ENCODE measurements around the gene SUPT4H1.

SUPT4H1 gene

DNA sequence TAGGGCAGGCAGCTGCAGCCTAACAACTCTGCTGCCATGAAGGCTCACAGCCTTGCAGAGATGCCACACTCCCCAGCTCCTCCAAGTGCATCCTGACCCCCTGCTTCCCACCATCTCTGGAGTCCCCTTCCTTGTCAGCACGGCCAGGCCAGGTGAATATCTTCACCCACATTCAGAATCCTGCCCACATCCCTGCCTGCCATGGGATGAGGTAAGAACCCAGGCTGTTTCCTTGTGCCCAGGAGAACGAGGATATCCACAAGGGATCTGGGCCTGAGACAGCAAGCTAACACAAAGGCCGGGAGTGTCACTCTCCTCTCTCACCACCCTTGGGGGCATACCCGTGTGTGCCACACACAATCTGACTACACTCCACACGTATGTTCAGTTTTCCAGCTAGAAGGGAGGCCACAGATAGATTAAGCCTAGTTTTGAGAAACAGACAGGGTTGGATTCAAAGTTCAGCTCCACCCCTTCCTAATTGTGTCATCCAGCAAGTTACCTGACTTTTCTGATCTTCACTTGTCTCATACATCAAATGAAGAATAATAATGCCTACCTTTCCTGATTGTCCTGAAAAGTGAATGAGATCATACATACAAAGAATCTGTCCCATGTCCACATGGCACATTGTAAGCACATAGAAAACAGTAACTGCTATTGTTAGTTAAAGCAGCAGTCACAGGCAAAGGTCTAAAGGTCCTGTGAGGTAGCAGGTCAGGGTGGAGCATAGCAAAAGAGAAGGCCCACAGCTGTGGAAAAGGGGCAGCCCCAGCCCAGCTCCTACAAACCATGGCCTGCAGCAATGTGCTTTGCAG lies 17.4 kb upstream of the SUPT4H1 start:
- H3K4me3 ChIP-seq (ENCODE audit: low read depth, low read length), result no peak overlapping the region
- DNase-seq (ENCODE audit: low read depth), result no peak
- TF ChIP-seq POLR2A (IDR thresholded peaks at IDR 0.05; ENCODE audit: extremely low read depth, insufficient read length), result no peak
- TF ChIP-seq, protein P1, sequence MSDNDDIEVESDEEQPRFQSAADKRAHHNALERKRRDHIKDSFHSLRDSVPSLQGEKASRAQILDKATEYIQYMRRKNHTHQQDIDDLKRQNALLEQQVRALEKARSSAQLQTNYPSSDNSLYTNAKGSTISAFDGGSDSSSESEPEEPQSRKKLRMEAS (IDR thresholded peaks at IDR 0.05; ENCODE audit: low read depth, low read length), result no peak
- TF ChIP-seq, protein P2, sequence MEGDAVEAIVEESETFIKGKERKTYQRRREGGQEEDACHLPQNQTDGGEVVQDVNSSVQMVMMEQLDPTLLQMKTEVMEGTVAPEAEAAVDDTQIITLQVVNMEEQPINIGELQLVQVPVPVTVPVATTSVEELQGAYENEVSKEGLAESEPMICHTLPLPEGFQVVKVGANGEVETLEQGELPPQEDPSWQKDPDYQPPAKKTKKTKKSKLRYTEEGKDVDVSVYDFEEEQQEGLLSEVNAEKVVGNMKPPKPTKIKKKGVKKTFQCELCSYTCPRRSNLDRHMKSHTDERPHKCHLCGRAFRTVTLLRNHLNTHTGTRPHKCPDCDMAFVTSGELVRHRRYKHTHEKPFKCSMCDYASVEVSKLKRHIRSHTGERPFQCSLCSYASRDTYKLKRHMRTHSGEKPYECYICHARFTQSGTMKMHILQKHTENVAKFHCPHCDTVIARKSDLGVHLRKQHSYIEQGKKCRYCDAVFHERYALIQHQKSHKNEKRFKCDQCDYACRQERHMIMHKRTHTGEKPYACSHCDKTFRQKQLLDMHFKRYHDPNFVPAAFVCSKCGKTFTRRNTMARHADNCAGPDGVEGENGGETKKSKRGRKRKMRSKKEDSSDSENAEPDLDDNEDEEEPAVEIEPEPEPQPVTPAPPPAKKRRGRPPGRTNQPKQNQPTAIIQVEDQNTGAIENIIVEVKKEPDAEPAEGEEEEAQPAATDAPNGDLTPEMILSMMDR (IDR thresholded peaks at IDR 0.05; ENCODE audit: low read depth, low read length), result no peak
- TF ChIP-seq MYC (IDR thresholded peaks at IDR 0.05; ENCODE audit: low read depth, low read length), result no peak

DNA sequence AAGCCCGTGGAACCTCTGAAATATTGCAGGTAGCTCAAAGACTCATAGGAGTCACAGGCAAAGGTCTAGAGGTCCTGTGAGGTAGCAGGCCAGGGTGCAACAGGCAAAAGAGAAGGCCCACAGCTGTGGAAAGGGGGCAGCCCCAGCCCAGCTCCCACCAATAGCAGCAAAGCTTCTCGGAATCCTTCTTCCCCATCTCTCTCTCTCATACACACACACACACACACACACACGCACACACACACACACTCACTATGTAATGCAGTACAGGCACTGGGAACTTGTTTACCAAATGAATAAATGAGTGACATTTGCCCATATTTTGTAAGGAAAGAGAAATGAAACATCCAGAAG lies 16.8 kb upstream of the SUPT4H1 start:
- no peak overlapping the region for H3K4me3 ChIP-seq (ENCODE audit: low read depth, low read length)

DNA sequence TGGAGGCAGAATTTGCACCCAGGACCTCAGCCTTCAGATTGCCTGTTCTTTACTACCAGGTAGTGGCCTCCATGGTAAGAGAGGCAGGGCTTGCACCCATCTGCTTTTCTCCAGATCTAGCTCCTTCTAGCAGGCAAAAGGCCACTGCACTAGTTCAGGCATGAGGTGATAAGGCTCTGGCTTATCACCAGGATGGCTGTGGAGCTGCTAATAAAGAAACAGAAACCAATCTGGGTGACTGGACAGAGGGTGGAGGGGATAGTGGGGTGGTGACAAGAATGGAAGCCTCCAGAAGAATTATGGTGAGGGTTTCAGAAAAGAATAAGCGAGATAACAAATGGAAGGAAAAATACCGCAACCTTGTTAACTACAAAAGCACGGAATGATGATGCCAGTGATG lies 15.5 kb upstream of the SUPT4H1 start:
- no peak overlapping the region for H3K4me3 ChIP-seq (ENCODE audit: low read depth, low read length)
- TF ChIP-seq, protein P2 (IDR thresholded peaks at IDR 0.05; ENCODE audit: low read depth, low read length), result no peak
- no peak for TF ChIP-seq POLR2A (IDR thresholded peaks at IDR 0.05; ENCODE audit: extremely low read depth, insufficient read length)
- TF ChIP-seq, protein P1 (IDR thresholded peaks at IDR 0.05; ENCODE audit: low read depth, low read length), result no peak
- no peak for TF ChIP-seq MYC (IDR thresholded peaks at IDR 0.05; ENCODE audit: low read depth, low read length)
- DNase-seq (ENCODE audit: low read depth), result no peak

More for the DNA sequence above, 16.8 kb upstream of the SUPT4H1 start:
- TF ChIP-seq POLR2A (IDR thresholded peaks at IDR 0.05; ENCODE audit: extremely low read depth, insufficient read length) (no peak), MYC (IDR thresholded peaks at IDR 0.05; ENCODE audit: low read depth, low read length) (no peak)
- TF ChIP-seq, protein P1 (IDR thresholded peaks at IDR 0.05; ENCODE audit: low read depth, low read length), result no peak
- TF ChIP-seq, protein P2 (IDR thresholded peaks at IDR 0.05; ENCODE audit: low read depth, low read length), result no peak
- no peak for DNase-seq (ENCODE audit: low read depth)

DNA sequence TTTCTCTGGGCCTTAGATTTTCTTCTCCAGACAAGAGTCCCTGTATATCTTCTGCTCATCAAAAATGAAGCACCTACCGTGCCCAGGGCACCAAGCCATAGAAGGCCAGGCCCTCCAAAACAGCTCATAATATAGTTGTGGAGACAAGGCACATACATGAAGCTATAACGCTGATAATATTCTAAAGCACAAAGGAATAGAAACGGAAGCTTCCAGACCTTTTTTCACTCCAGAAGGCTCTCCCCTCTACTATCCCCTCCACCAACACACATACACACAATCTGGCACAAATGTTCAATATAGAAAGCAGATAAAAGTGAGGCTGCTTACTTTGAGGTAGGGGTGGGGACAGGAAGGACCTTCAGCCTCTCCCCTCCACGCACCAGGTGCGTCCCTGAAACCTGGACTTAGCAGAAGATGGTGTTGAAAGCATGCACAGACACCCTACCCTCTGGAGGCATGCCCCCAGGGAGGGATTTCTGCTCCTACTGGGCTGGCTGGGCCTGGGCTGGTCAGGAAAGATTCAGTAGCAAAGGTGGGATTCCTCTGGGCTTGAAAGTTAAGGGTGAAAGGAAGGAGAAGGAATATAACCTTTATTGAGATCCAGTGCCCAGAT lies 14.1 kb upstream of the SUPT4H1 start:
- no peak for DNase-seq (ENCODE audit: low read depth)
- no peak overlapping the region for H3K4me3 ChIP-seq (ENCODE audit: low read depth, low read length)
- TF ChIP-seq, protein P1 (IDR thresholded peaks at IDR 0.05; ENCODE audit: low read depth, low read length), result no peak
- TF ChIP-seq, protein P2 (IDR thresholded peaks at IDR 0.05; ENCODE audit: low read depth, low read length), result no peak
- no peak for TF ChIP-seq MYC (IDR thresholded peaks at IDR 0.05; ENCODE audit: low read depth, low read length)
- no peak for TF ChIP-seq POLR2A (IDR thresholded peaks at IDR 0.05; ENCODE audit: extremely low read depth, insufficient read length)

DNA sequence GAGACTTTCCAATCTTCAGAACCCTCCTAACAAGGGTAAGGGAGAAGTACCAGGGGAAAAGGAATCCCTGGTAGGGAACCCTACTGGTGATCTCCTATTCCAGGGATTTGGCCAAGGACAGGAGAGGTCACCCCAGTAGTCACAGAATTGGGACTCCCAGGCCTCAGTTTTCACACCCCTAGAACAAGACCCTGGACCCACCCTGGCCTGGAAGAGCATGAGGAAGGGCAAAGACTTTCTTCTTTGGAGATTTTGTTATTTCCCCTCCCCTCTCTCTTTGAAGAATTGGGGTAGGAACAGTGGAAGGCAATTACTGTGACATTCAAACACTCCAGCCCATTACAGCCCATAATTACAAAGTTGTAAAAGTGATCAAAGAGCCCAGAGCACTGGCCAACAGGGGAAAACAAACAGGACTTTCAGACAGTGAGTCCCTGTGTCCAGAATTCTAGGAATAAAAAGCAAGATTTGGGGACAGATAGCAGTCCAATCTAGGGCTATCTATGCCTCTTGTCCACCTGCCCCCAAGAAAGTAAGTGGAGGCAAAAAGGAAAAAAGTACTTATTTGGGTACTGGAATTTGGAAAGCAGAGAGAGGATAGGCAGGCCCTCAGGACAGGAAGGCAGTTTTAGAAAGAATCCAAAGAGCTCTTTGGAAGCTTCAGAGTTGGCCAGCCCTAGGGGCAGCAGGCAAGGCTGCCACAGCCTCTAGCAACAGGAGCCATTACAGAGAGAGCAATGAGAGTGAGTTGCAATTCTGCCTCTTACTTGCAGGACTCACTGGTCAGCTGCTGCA lies 13.4 kb upstream of the SUPT4H1 start:
- TF ChIP-seq MYC (IDR thresholded peaks at IDR 0.05; ENCODE audit: low read depth, low read length), result no peak
- TF ChIP-seq, protein P1 (IDR thresholded peaks at IDR 0.05; ENCODE audit: low read depth, low read length), result no peak
- TF ChIP-seq, protein P2 (IDR thresholded peaks at IDR 0.05; ENCODE audit: low read depth, low read length), result no peak
- no peak for TF ChIP-seq POLR2A (IDR thresholded peaks at IDR 0.05; ENCODE audit: extremely low read depth, insufficient read length)
- DNase-seq (ENCODE audit: low read depth), result no peak
- H3K4me3 ChIP-seq (ENCODE audit: low read depth, low read length), result no peak overlapping the region
